Measurements from ENCODE around the gene UNC13C. TPM values are rescaled to one million over a fixed set of nuclear protein-coding genes. Genes with fewer than 3 reads are reported as not detected.

Gene UNC13C
- total and polyA plus RNA-seq, 10 of the 15 experiments (the other 5 are each of a cell fraction or from before 2014, with no cell fraction given), result 9.9 to 81.3 (median 25.0) TPM

DNA sequence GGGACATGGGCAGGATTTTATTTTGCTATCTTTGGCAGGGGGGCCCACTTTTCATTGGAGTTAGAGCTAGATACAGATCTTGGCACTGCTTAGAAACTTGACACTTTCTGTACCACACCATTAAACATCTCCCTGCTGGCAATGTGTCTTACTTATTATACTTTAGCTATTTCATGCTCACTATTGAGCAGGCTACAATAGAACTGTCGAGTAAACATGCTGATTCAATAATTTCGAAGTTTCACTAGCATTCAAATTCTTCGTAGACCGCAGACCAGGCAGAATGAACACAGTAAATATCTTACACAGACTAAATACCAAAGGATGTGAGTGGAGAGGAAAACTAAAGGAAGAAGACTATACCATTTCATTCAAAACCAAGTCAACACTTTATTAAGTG, 180.8 kb downstream of the UNC13C start:
- DNase-seq (ENCODE audit: low read depth, low spot score) (no peak), FAIRE-seq (no peak), ATAC-seq (no peak)
- in situ Hi-C loops (cut with MboI), result no loop called here
- no peaks in the 10 kb centered on the region for H3K36me3 ChIP-seq (ENCODE audit: control insufficient read depth in 2 of 2, insufficient read depth in 2 of 2, low read length in 1 of 2)
- H3K27ac ChIP-seq (ENCODE audit: control insufficient read depth, insufficient read depth), result no peak overlapping the region
- H3K27me3 ChIP-seq (replicated peaks in 1 of 2; ENCODE audit: control insufficient read depth in 2 of 2, insufficient read depth in 2 of 2, low read length in 1 of 2), result no peaks in the 10 kb centered on the region
- no peak overlapping the region for H3K9ac ChIP-seq (ENCODE audit: control insufficient read depth, insufficient read depth, low read length)
- H3K9me3 ChIP-seq (replicated peaks; ENCODE audit: control insufficient read depth, insufficient read depth, low read length), result no peaks in the 10 kb centered on the region
- H3K79me2 ChIP-seq (ENCODE audit: control insufficient read depth, insufficient read depth, low read length), result no peaks in the 10 kb centered on the region
- no peaks in the 10 kb centered on the region for H3K4me1 ChIP-seq (ENCODE audit: control insufficient read depth, insufficient read depth, low read length)
- no TSS peak for BruUV-seq (replicated peaks)
- no peak overlapping the region for H2AFZ ChIP-seq (ENCODE audit: control insufficient read depth, low read depth, low read length)
- no peaks in the 10 kb centered on the region for H4K20me1 ChIP-seq (ENCODE audit: control insufficient read depth, insufficient read depth)
- no peak overlapping the region for H3K4me2 ChIP-seq (ENCODE audit: control insufficient read depth, insufficient read depth)
- intact Hi-C loops (cut with micrococcal nuclease; ENCODE audit: unreplicated experiment), result no loop called here
- 45% methylated on average over 4 of the region's 4 CpGs for WGBS (ENCODE audit: insufficient coverage, insufficient replicate concordance, low lambda C conversion rate, missing lambda C conversion rate)
- ChIA-PET SMC1A (ENCODE audit: uncharacterized antibody, unreplicated experiment) (interaction anchor here (1.5 to 4.4 kb wide), 5 partner anchors 9 to 76 kb away, joined by 3 to 18 read pairs (median 15); no protein-coding TSS in a partner anchor), POLR2A (no interaction called here), CTCF (interaction anchor here (1.0 to 1.4 kb wide), 3 partner anchors 18 to 196 kb away, joined by 3 to 4 read pairs (median 3); no protein-coding TSS in a partner anchor), RAD21 (ENCODE audit: unreplicated experiment) (interaction anchor here (0.9 kb wide), 1 partner anchor 54 kb away, joined by 3 read pairs; no protein-coding TSS in a partner anchor)
- H3K4me3 ChIP-seq, result no peak overlapping the region
- TF ChIP-seq, protein P1, sequence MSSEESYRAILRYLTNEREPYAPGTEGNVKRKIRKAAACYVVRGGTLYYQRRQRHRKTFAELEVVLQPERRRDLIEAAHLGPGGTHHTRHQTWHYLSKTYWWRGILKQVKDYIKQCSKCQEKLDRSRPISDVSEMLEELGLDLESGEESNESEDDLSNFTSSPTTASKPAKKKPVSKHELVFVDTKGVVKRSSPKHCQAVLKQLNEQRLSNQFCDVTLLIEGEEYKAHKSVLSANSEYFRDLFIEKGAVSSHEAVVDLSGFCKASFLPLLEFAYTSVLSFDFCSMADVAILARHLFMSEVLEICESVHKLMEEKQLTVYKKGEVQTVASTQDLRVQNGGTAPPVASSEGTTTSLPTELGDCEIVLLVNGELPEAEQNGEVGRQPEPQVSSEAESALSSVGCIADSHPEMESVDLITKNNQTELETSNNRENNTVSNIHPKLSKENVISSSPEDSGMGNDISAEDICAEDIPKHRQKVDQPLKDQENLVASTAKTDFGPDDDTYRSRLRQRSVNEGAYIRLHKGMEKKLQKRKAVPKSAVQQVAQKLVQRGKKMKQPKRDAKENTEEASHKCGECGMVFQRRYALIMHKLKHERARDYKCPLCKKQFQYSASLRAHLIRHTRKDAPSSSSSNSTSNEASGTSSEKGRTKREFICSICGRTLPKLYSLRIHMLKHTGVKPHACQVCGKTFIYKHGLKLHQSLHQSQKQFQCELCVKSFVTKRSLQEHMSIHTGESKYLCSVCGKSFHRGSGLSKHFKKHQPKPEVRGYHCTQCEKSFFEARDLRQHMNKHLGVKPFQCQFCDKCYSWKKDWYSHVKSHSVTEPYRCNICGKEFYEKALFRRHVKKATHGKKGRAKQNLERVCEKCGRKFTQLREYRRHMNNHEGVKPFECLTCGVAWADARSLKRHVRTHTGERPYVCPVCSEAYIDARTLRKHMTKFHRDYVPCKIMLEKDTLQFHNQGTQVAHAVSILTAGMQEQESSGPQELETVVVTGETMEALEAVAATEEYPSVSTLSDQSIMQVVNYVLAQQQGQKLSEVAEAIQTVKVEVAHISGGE (CRISPR knock-in tag; IDR thresholded peaks at IDR 0.05), result no peak
- no peak for TF ChIP-seq POU2F2 (IDR thresholded peaks at IDR 0.05; ENCODE audit: borderline replicate concordance, low read depth, low read length)
- TF ChIP-seq SRF (IDR thresholded peaks at IDR 0.05; ENCODE audit: low read depth in 2 of 2, low read length in 2 of 2), result no peak
- TF ChIP-seq CBX5 (IDR thresholded peaks at IDR 0.05; ENCODE audit: low read depth), result no peak
- TF ChIP-seq, protein P2, sequence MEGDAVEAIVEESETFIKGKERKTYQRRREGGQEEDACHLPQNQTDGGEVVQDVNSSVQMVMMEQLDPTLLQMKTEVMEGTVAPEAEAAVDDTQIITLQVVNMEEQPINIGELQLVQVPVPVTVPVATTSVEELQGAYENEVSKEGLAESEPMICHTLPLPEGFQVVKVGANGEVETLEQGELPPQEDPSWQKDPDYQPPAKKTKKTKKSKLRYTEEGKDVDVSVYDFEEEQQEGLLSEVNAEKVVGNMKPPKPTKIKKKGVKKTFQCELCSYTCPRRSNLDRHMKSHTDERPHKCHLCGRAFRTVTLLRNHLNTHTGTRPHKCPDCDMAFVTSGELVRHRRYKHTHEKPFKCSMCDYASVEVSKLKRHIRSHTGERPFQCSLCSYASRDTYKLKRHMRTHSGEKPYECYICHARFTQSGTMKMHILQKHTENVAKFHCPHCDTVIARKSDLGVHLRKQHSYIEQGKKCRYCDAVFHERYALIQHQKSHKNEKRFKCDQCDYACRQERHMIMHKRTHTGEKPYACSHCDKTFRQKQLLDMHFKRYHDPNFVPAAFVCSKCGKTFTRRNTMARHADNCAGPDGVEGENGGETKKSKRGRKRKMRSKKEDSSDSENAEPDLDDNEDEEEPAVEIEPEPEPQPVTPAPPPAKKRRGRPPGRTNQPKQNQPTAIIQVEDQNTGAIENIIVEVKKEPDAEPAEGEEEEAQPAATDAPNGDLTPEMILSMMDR (IDR thresholded peaks at IDR 0.05 in 2 of 3, conservative IDR thresholded peaks at IDR 0.05 in 1 of 3; ENCODE audit: control insufficient read depth in 2 of 3, extremely low read depth in 1 of 3, insufficient read depth in 1 of 3, low read depth in 3 of 3, low read length in 3 of 3), result no peak
- TF ChIP-seq, protein P3, sequence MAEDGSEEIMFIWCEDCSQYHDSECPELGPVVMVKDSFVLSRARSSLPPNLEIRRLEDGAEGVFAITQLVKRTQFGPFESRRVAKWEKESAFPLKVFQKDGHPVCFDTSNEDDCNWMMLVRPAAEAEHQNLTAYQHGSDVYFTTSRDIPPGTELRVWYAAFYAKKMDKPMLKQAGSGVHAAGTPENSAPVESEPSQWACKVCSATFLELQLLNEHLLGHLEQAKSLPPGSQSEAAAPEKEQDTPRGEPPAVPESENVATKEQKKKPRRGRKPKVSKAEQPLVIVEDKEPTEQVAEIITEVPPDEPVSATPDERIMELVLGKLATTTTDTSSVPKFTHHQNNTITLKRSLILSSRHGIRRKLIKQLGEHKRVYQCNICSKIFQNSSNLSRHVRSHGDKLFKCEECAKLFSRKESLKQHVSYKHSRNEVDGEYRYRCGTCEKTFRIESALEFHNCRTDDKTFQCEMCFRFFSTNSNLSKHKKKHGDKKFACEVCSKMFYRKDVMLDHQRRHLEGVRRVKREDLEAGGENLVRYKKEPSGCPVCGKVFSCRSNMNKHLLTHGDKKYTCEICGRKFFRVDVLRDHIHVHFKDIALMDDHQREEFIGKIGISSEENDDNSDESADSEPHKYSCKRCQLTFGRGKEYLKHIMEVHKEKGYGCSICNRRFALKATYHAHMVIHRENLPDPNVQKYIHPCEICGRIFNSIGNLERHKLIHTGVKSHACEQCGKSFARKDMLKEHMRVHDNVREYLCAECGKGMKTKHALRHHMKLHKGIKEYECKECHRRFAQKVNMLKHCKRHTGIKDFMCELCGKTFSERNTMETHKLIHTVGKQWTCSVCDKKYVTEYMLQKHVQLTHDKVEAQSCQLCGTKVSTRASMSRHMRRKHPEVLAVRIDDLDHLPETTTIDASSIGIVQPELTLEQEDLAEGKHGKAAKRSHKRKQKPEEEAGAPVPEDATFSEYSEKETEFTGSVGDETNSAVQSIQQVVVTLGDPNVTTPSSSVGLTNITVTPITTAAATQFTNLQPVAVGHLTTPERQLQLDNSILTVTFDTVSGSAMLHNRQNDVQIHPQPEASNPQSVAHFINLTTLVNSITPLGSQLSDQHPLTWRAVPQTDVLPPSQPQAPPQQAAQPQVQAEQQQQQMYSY (CRISPR knock-in tag; IDR thresholded peaks at IDR 0.05), result no peak
- no peak for TF ChIP-seq MYC (IDR thresholded peaks at IDR 0.05; ENCODE audit: insufficient read depth, insufficient read length, insufficient replicate concordance, low read length, severe bottlenecking)
- TF ChIP-seq IRF4 (IDR thresholded peaks at IDR 0.05; ENCODE audit: low read depth, low read length), result no peak
- TF ChIP-seq, protein P4, sequence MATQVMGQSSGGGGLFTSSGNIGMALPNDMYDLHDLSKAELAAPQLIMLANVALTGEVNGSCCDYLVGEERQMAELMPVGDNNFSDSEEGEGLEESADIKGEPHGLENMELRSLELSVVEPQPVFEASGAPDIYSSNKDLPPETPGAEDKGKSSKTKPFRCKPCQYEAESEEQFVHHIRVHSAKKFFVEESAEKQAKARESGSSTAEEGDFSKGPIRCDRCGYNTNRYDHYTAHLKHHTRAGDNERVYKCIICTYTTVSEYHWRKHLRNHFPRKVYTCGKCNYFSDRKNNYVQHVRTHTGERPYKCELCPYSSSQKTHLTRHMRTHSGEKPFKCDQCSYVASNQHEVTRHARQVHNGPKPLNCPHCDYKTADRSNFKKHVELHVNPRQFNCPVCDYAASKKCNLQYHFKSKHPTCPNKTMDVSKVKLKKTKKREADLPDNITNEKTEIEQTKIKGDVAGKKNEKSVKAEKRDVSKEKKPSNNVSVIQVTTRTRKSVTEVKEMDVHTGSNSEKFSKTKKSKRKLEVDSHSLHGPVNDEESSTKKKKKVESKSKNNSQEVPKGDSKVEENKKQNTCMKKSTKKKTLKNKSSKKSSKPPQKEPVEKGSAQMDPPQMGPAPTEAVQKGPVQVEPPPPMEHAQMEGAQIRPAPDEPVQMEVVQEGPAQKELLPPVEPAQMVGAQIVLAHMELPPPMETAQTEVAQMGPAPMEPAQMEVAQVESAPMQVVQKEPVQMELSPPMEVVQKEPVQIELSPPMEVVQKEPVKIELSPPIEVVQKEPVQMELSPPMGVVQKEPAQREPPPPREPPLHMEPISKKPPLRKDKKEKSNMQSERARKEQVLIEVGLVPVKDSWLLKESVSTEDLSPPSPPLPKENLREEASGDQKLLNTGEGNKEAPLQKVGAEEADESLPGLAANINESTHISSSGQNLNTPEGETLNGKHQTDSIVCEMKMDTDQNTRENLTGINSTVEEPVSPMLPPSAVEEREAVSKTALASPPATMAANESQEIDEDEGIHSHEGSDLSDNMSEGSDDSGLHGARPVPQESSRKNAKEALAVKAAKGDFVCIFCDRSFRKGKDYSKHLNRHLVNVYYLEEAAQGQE (IDR thresholded peaks at IDR 0.05; ENCODE audit: low read depth, low read length), result no peak
- TF ChIP-seq ESRRA (IDR thresholded peaks at IDR 0.05; ENCODE audit: low read length), result no peak
- TF ChIP-seq NR2C1 (IDR thresholded peaks at IDR 0.05), result no peak

Measured in GM12878 (cell line).